Measurements from ENCODE around the gene KIAA0513.

- TF ChIP-seq POLR2AphosphoS2 (IDR thresholded peaks at IDR 0.05; ENCODE audit: low read depth, low read length) (no peak), POLR2A (IDR thresholded peaks at IDR 0.05; ENCODE audit: low read depth, low read length) (no peak), FOXK2 (IDR thresholded peaks at IDR 0.05) (no peak), TAF1 (IDR thresholded peaks at IDR 0.05; ENCODE audit: borderline replicate concordance, low read depth, low read length) (no peak), FOXM1 (IDR thresholded peaks at IDR 0.05; ENCODE audit: low read depth, low read length) (no peak)
Observed at GRCh38 chr16:85128079-85128837, 100.7 kb downstream of the KIAA0513 start.

Measured in GM12878 (cell line).